Loucy (cell line): ENCODE results near the gene LHFPL6.

Source experiments
- EZH2phosphoT487 ChIP-seq: fragments of 200-600 bp; IDR thresholded peaks from 2 replicates; pipeline ENCODE4 v1.6.1; 2018; ENCODE audit warnings: antibody characterized with exemption, mild to moderate bottlenecking, moderate library complexity, borderline replicate concordance
- TF ChIP-seq, protein P1 (sequence below): fragments of 200-600 bp; sonication (generic); conservative IDR thresholded peaks from 2 replicates; pipeline ENCODE4 v1.5.1; 2014; ENCODE audit warnings: mild to moderate bottlenecking, antibody characterized with exemption, low read length

DNA sequence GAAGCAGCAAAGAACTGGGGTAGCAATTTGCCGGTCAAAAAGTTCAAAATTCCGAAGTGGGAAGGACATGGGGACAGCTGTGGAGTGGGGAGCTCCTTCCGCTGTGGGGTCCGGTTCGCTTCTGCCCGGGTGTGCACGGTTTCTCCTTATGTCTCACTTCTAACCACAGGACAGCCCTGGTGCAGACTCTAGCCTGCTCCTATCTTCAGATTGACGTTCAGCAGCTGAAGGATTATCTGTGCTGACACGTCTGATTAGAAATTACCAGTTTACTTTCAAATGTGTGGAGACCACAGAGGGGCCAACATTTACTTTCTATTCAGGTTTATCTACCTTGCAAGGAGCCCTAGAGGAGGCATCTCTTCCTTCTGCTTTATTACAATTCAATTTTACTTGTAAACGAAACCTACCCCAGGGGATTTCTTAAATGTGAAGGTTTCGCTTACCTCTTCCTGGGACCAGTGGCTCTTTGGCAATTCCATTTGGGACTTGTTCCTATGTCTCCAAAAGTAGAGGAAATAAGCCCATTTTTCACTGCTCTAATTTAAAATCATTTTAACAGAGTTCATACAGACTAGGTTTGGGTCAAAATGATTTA, 27.3 kb downstream of the LHFPL6 start:
- TF ChIP-seq, protein P1, sequence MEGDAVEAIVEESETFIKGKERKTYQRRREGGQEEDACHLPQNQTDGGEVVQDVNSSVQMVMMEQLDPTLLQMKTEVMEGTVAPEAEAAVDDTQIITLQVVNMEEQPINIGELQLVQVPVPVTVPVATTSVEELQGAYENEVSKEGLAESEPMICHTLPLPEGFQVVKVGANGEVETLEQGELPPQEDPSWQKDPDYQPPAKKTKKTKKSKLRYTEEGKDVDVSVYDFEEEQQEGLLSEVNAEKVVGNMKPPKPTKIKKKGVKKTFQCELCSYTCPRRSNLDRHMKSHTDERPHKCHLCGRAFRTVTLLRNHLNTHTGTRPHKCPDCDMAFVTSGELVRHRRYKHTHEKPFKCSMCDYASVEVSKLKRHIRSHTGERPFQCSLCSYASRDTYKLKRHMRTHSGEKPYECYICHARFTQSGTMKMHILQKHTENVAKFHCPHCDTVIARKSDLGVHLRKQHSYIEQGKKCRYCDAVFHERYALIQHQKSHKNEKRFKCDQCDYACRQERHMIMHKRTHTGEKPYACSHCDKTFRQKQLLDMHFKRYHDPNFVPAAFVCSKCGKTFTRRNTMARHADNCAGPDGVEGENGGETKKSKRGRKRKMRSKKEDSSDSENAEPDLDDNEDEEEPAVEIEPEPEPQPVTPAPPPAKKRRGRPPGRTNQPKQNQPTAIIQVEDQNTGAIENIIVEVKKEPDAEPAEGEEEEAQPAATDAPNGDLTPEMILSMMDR = no peak
- TF ChIP-seq EZH2phosphoT487 = no peak
